Spleen (tissue), 7 donors: ENCODE results near the gene LRP1B.

ENCODE experiments used
- POLR2A ChIP-seq, 3 donors: fragments of 450-650 bp; IDR thresholded peaks; one replicate each; pipeline ENCODE4 v1.5.1; 2017; ENCODE audit warnings: antibody characterized with exemption in 3 of 3, mild to moderate bottlenecking in 1 of 3
- TF ChIP-seq, protein P1 (sequence below), 11 experiments: fragments of 200-600 bp in 7 of 11; fragments of 450-650 bp in 4 of 11; sonication (generic) in 4 of 11; IDR thresholded peaks in 8 of 11; conservative IDR thresholded peaks in 3 of 11; 1 replicate in 7 of 11; 2 replicates in 4 of 11; pipeline versions ENCODE4 v1.4.0 to v1.8.0; 2016 to 2021; ENCODE audit warnings: antibody characterized with exemption in 11 of 11, inconsistent platforms in 4 of 11, mild to moderate bottlenecking in 1 of 11
- donor health status: DM: no; HTN: no; CAD: no; lungs with moderate emphysema.
- donor health status: DM: no; HTN: no; CAD: no.
- donor health status: DM: no; HTN: no; CAD: no.

- TF ChIP-seq, protein P1, sequence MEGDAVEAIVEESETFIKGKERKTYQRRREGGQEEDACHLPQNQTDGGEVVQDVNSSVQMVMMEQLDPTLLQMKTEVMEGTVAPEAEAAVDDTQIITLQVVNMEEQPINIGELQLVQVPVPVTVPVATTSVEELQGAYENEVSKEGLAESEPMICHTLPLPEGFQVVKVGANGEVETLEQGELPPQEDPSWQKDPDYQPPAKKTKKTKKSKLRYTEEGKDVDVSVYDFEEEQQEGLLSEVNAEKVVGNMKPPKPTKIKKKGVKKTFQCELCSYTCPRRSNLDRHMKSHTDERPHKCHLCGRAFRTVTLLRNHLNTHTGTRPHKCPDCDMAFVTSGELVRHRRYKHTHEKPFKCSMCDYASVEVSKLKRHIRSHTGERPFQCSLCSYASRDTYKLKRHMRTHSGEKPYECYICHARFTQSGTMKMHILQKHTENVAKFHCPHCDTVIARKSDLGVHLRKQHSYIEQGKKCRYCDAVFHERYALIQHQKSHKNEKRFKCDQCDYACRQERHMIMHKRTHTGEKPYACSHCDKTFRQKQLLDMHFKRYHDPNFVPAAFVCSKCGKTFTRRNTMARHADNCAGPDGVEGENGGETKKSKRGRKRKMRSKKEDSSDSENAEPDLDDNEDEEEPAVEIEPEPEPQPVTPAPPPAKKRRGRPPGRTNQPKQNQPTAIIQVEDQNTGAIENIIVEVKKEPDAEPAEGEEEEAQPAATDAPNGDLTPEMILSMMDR (IDR thresholded peaks at IDR 0.05 in 8 of 11, conservative IDR thresholded peaks at IDR 0.05 in 3 of 11), result no peak
- TF ChIP-seq POLR2A (IDR thresholded peaks at IDR 0.05), result no peak
These were observed 519.6 kb downstream of the LRP1B start for GRCh38 chr2:141611176-141611571.
